Ovary (tissue), 9 donors: ENCODE data around the gene NCAPH2. TPM values are rescaled to one million over a fixed set of nuclear protein-coding genes. Genes with fewer than 3 reads are reported as not detected.

Experiments
- DNase-seq, 5 donors: peaks; one replicate each; pipeline ENCODE4 v3.0.0-alpha.2; 2019 to 2020
- H3K27ac ChIP-seq, 2 donors: fragments of 200-600 bp; one replicate each; pipeline versions ENCODE4 v1.5.1 to v1.8.0; 2019 to 2022
- H3K27me3 ChIP-seq: fragments of 200-600 bp; one replicate; pipeline ENCODE4 v1.8.0; 2022
- H3K36me3 ChIP-seq: fragments of 200-600 bp; sonication (generic); one replicate; pipeline ENCODE4 v1.5.1; 2019
- H3K4me1 ChIP-seq: one replicate; pipeline ENCODE4 v1.8.1; 2013; ENCODE audit warnings: mild to moderate bottlenecking, moderate library complexity; ENCODE audit not compliant: insufficient read depth
- H3K4me3 ChIP-seq: fragments of 200-600 bp; sonication (generic); one replicate; pipeline ENCODE4 v1.5.1; 2017
- H3K9me3 ChIP-seq, 2 donors: fragments of 200-600 bp in 1 of 2; sonication (generic) in 1 of 2; one replicate each; pipeline versions ENCODE4 v1.5.1 to v1.8.1; 2013 to 2019; ENCODE audit warnings: mild to moderate bottlenecking in 1 of 2, moderate library complexity in 1 of 2
- EP300 ChIP-seq: sonication (generic); formaldehyde crosslinking; IDR thresholded peaks from one replicate; pipeline ENCODE4 v1.6.1; 2017; ENCODE audit warnings: antibody characterized with exemption
- POLR2A ChIP-seq: fragments of 450-650 bp; IDR thresholded peaks from one replicate; pipeline ENCODE4 v1.6.1; 2017; ENCODE audit warnings: antibody characterized with exemption, mild to moderate bottlenecking, moderate library complexity
- WGBS, 3 donors: extraction: QIAGEN DNeasy Blood & Tissue Kit in 1 of 3; methylation state at CpG; one replicate each; pipeline versions ENCODE4 v1.1.5 to v1.1.7; 2013 to 2017; 5-methylcytosine and 5-hydroxymethylcytosine counted together
- intact Hi-C, 4 donors: fragments of 100-400 bp; cut with DNase I; formaldehyde crosslinking; loops; one replicate each; pipeline versions ENCODE4 v1.11.0 to v1.15.1; 2022 to 2023
- polyA plus RNA-seq, 2 donors: library from polyadenylated mRNA; stranded (reverse); fragments of 200-250 nt in 1 of 2; fragments of 350-450 nt in 1 of 2; fragmentation: Illumina TruSeq in 1 of 2; extraction: RNeasy Lipid Tissue Mini Kit (QIAGEN cat#74804) in 1 of 2; gene quantifications; one replicate each; pipeline ENCODE4 v1.2.3, GENCODE V29; 2013 to 2014
- total RNA-seq, 7 donors: library from RNA; depleted of rRNA in 2 of 7; stranded (reverse); fragments of >200 nt in 2 of 7; fragmentation: NEBNext Ultra II Directional in 3 of 7; extraction: Animal tissue kit (Norgen Biotek cat#: 25700) in 3 of 7; gene quantifications; one replicate each; pipeline versions ENCODE4 v1.1.0 to v1.2.4, GENCODE V29; 2016 to 2023
- TF ChIP-seq, protein P1 (sequence below), 3 donors: fragments of 450-650 bp in 2 of 3; fragments of 200-600 bp in 1 of 3; IDR thresholded peaks; one replicate each; pipeline versions ENCODE4 v1.5.1 to v1.8.0; 2016 to 2022; ENCODE audit warnings: antibody characterized with exemption in 3 of 3, mild to moderate bottlenecking in 1 of 3
- donor health status: DM: no; HTN: no; CAD: no; lungs with moderate emphysema.
- donor health status: DM: no; HTN: no; CAD: no.
- donor health status: Bipolar disorder and iron deficiency.
- donor health status: DM: yes; HTN: yes; CAD: no.
- donor health status: DM: no; HTN: no; CAD: no.
- donor health status: DM: yes; HTN: yes; CAD: no.

NCAPH2 gene
- total and polyA plus RNA-seq, 9 donors, result 11.5 to 61.5 (median 49.0) TPM

DNA sequence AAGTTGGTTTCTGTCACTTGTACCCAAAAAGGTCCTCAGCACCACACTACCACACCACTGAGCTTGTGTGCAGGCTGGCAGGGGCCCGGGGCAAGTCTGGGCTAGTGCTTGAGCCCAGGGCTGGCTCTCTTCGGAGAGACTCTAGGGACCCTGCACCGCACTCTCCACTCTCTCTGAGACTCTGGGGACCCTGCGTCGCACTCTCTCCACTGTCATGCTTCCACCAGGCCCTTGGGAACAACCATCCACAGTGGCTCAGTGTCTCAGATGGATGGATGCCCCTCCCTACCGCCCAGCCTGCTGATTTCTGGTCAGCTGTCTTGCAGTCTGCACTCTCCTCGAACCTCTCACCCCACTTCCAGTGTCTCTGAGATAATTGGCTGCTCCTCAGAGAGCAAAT lies 31.2 kb upstream of the NCAPH2 start:
- Histone ChIP-seq H3K36me3 (no peaks in the 10 kb centered on the region), H3K9me3 (no peaks in the 10 kb centered on the region), H3K27me3 (peaks cover 9% of the 10 kb centered on the region), H3K4me3 (no peak overlapping the region), H3K4me1 (peaks cover 18% of the 10 kb centered on the region), H3K27ac (no peak overlapping the region)
- intact Hi-C loops, result no loop called here
- WGBS, 3 donors, result 73 to 74% (median 73%) methylated on average over 7 of the region's 7 CpGs
- no peak for TF ChIP-seq POLR2A
- TF ChIP-seq EP300, result no peak
- TF ChIP-seq, protein P1, sequence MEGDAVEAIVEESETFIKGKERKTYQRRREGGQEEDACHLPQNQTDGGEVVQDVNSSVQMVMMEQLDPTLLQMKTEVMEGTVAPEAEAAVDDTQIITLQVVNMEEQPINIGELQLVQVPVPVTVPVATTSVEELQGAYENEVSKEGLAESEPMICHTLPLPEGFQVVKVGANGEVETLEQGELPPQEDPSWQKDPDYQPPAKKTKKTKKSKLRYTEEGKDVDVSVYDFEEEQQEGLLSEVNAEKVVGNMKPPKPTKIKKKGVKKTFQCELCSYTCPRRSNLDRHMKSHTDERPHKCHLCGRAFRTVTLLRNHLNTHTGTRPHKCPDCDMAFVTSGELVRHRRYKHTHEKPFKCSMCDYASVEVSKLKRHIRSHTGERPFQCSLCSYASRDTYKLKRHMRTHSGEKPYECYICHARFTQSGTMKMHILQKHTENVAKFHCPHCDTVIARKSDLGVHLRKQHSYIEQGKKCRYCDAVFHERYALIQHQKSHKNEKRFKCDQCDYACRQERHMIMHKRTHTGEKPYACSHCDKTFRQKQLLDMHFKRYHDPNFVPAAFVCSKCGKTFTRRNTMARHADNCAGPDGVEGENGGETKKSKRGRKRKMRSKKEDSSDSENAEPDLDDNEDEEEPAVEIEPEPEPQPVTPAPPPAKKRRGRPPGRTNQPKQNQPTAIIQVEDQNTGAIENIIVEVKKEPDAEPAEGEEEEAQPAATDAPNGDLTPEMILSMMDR (IDR thresholded peaks at IDR 0.05), result no peak
- DNase-seq, result no peak

DNA sequence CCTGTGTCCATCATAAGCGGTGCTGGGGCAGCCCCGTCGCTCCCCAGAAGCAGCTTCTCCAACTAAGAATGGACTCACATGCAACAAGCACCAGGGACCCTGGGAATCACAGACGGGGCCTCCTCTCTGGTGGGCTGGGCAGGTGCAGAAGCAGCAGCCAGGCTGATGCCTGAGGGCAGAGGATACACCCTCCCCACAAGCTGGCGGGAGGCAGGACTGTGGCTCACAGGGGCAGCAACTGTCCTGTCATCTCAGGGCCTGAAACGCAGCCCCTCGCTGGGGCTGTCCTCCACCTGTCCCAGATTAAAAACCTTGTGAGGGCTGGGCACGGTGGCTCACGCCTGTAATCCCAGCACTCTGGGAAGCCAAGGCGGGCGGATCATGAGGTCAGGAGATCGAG lies 30.1 kb upstream of the NCAPH2 start:
- Histone ChIP-seq H3K36me3 (no peaks in the 10 kb centered on the region), H3K27ac (no peak overlapping the region), H3K27me3 (peaks cover 9% of the 10 kb centered on the region), H3K4me1 (peaks cover 16% of the 10 kb centered on the region), H3K9me3 (no peaks in the 10 kb centered on the region), H3K4me3 (no peak overlapping the region)
- intact Hi-C loops, result no loop called here
- no peak for DNase-seq
- no peak for TF ChIP-seq EP300
- TF ChIP-seq, protein P1 (IDR thresholded peaks at IDR 0.05), result no peak
- no peak for TF ChIP-seq POLR2A
- 85 to 93% (median 91%) methylated on average over 12 of the region's 12 CpGs for WGBS, 3 donors

DNA sequence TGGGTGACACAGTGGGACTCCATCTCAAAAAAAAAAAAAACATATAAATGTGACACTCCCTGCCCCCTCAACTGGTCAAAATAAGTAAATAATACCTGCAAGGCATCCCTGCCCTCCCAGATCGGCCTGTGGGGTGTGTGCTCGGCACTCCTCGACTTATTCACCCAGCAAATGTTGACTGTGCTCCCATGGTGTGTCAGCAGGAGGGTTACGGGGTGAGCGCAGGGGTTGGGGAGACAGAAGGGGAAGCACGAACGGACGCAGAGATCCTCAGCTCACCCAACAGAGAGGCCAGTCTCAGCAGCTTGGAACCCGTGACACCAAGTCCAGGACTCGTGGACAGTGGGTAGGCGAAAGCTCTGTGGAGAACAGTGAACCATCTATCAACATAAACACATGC lies 28.3 kb upstream of the NCAPH2 start:
- H3K36me3 ChIP-seq, result no peaks in the 10 kb centered on the region
- H3K27me3 ChIP-seq, result peaks cover 9% of the 10 kb centered on the region
- peaks cover 4% of the 10 kb centered on the region for H3K4me1 ChIP-seq
- 73 to 82% (median 74%) methylated on average over 11 of the region's 11 CpGs for WGBS, 3 donors
- intact Hi-C loops, result no loop called here
- H3K27ac ChIP-seq, result no peak overlapping the region
- no peak overlapping the region for H3K4me3 ChIP-seq
- TF ChIP-seq EP300 (no peak), POLR2A (no peak)
- TF ChIP-seq, protein P1 (IDR thresholded peaks at IDR 0.05), result no peak
- no peaks in the 10 kb centered on the region for H3K9me3 ChIP-seq
- DNase-seq, result no peak

DNA sequence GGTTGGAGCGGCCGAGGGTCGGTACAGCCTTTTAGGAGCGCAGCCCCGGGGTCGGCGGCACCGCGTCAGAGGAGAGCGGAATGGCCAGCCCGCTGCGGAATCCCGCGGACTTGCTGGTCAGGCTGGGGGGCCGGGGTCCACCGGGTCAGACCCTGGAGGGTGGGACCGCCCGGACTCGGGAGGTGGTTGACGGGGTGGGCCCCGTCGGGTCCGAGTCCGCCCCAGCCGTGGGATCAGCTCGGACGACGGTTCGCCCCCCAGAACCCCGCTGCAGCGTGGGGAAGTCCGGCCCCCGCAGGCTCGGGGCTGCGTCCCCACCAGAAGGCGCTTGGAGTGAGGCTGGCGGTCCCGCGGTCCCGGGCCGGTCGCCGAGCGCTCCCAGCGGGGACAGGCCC lies 27.0 kb upstream of the NCAPH2 start:
- intact Hi-C loops, result no loop called here
- no peak overlapping the region for H3K27ac ChIP-seq
- H3K9me3 ChIP-seq, result no peaks in the 10 kb centered on the region
- WGBS, 3 donors, result 1 to 4% (median 2%) methylated on average over 5 to 45 of the region's 45 CpGs
- no peaks in the 10 kb centered on the region for H3K36me3 ChIP-seq
- TF ChIP-seq POLR2A, result no peak
- TF ChIP-seq, protein P1 (IDR thresholded peaks at IDR 0.05), result no peak
- TF ChIP-seq EP300, result no peak
- peaks cover 9% of the 10 kb centered on the region for H3K27me3 ChIP-seq
- no peaks in the 10 kb centered on the region for H3K4me1 ChIP-seq
- peak overlapping the region; percentile 19 for H3K4me3 ChIP-seq
- no peak for DNase-seq
